ENCODE results near the gene JSRP1. TPM values are rescaled to one million over a fixed set of nuclear protein-coding genes. Genes with fewer than 3 reads are reported as not detected.

Gene JSRP1
- polyA plus RNA-seq, 1 donor from 2014 or later = 1.4 TPM

GRCh38 chr19:2216361-2217225 is 39.6 kb downstream of the JSRP1 start:
- no peaks in the 10 kb centered on the region for H3K79me2 ChIP-seq (replicated peaks; ENCODE audit: insufficient read depth, low read length)
- no peak for TF ChIP-seq POLR2AphosphoS5 (IDR thresholded peaks at IDR 0.05)
- no peak for TF ChIP-seq EP300 (conservative IDR thresholded peaks at IDR 0.05; ENCODE audit: poor library complexity, severe bottlenecking)
- no peak for TF ChIP-seq SMC3 (conservative IDR thresholded peaks at IDR 0.05; ENCODE audit: poor library complexity)
- no peak for TF ChIP-seq RAD21 (conservative IDR thresholded peaks at IDR 0.05)
- no peak for TF ChIP-seq TAF1 (IDR thresholded peaks at IDR 0.05; ENCODE audit: low read depth)
- TF ChIP-seq, protein P1, sequence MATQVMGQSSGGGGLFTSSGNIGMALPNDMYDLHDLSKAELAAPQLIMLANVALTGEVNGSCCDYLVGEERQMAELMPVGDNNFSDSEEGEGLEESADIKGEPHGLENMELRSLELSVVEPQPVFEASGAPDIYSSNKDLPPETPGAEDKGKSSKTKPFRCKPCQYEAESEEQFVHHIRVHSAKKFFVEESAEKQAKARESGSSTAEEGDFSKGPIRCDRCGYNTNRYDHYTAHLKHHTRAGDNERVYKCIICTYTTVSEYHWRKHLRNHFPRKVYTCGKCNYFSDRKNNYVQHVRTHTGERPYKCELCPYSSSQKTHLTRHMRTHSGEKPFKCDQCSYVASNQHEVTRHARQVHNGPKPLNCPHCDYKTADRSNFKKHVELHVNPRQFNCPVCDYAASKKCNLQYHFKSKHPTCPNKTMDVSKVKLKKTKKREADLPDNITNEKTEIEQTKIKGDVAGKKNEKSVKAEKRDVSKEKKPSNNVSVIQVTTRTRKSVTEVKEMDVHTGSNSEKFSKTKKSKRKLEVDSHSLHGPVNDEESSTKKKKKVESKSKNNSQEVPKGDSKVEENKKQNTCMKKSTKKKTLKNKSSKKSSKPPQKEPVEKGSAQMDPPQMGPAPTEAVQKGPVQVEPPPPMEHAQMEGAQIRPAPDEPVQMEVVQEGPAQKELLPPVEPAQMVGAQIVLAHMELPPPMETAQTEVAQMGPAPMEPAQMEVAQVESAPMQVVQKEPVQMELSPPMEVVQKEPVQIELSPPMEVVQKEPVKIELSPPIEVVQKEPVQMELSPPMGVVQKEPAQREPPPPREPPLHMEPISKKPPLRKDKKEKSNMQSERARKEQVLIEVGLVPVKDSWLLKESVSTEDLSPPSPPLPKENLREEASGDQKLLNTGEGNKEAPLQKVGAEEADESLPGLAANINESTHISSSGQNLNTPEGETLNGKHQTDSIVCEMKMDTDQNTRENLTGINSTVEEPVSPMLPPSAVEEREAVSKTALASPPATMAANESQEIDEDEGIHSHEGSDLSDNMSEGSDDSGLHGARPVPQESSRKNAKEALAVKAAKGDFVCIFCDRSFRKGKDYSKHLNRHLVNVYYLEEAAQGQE (IDR thresholded peaks at IDR 0.05; ENCODE audit: borderline replicate concordance) = no peak
- no peak for TF ChIP-seq MXI1 (conservative IDR thresholded peaks at IDR 0.05; ENCODE audit: poor library complexity, severe bottlenecking)
- TF ChIP-seq EZH2 (IDR thresholded peaks at IDR 0.05; ENCODE audit: borderline replicate concordance, insufficient read depth, low read length, poor library complexity, severe bottlenecking) = no peak
- TF ChIP-seq, protein P2, sequence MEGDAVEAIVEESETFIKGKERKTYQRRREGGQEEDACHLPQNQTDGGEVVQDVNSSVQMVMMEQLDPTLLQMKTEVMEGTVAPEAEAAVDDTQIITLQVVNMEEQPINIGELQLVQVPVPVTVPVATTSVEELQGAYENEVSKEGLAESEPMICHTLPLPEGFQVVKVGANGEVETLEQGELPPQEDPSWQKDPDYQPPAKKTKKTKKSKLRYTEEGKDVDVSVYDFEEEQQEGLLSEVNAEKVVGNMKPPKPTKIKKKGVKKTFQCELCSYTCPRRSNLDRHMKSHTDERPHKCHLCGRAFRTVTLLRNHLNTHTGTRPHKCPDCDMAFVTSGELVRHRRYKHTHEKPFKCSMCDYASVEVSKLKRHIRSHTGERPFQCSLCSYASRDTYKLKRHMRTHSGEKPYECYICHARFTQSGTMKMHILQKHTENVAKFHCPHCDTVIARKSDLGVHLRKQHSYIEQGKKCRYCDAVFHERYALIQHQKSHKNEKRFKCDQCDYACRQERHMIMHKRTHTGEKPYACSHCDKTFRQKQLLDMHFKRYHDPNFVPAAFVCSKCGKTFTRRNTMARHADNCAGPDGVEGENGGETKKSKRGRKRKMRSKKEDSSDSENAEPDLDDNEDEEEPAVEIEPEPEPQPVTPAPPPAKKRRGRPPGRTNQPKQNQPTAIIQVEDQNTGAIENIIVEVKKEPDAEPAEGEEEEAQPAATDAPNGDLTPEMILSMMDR (IDR thresholded peaks at IDR 0.05; ENCODE audit: poor library complexity, severe bottlenecking) = no peak
- no peaks in the 10 kb centered on the region for H3K9me2 ChIP-seq (ENCODE audit: insufficient read depth, low read length)
- H3F3A ChIP-seq (ENCODE audit: insufficient read depth, low read length, poor library complexity, severe bottlenecking) = no peaks in the 10 kb centered on the region
- no peak overlapping the region for H3K4me3 ChIP-seq (ENCODE audit: low read length)
- H3K27me3 ChIP-seq (ENCODE audit: insufficient read depth, low read depth, low read length) = no peaks in the 10 kb centered on the region
- no peak overlapping the region for H3K9ac ChIP-seq (ENCODE audit: low read length)
- H4K20me1 ChIP-seq (ENCODE audit: insufficient read depth) = no peaks in the 10 kb centered on the region
- H2AFZ ChIP-seq (ENCODE audit: low read depth, low read length) = no peak overlapping the region
- no peaks in the 10 kb centered on the region for H3K9me3 ChIP-seq (ENCODE audit: low read length)
- H3K4me2 ChIP-seq (ENCODE audit: low read length) = no peak overlapping the region
- no peaks in the 10 kb centered on the region for H3K36me3 ChIP-seq (ENCODE audit: insufficient read depth, low read length)
- no peak overlapping the region for H3K27ac ChIP-seq (ENCODE audit: low read length)

DNA sequence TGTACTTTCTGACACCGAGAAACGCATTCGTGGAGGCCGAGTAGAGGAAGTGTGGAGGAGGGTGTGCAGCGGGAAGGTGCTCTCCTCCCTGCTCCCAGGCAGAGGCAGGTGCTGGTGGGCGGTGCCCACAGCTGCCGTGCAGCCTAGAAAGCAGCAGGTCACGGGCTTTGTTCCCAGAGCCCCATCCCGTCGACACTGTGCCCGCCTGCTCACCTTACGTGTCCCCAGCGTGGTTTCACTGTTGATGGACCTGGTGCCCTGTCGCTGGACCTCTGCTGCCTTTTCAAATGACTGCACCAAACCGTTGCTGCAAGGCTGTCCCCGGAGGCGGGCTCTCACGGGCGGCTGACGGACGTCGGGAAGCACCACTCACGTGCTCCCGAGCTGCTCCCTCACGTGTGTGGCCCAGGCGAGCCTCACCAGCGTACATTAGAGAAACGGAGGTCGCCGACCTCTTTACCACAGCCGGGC is 40.9 kb downstream of the JSRP1 start:
- Histone ChIP-seq H3K36me3 (ENCODE audit: insufficient read depth, low read length) (no peaks in the 10 kb centered on the region), H3K27ac (ENCODE audit: low read length) (no peak overlapping the region)
- TF ChIP-seq EZH2 (IDR thresholded peaks at IDR 0.05; ENCODE audit: borderline replicate concordance, insufficient read depth, low read length, poor library complexity, severe bottlenecking) (no peak), MXI1 (conservative IDR thresholded peaks at IDR 0.05; ENCODE audit: poor library complexity, severe bottlenecking) (no peak)

More for the DNA sequence above, 40.9 kb downstream of the JSRP1 start:
- Histone ChIP-seq H3K9ac (ENCODE audit: low read length) (no peak overlapping the region), H3K4me3 (ENCODE audit: low read length) (no peak overlapping the region), H3K79me2 (replicated peaks; ENCODE audit: insufficient read depth, low read length) (no peaks in the 10 kb centered on the region), H3K9me2 (ENCODE audit: insufficient read depth, low read length) (no peaks in the 10 kb centered on the region), H2AFZ (ENCODE audit: low read depth, low read length) (no peak overlapping the region), H3K27me3 (ENCODE audit: insufficient read depth, low read depth, low read length) (no peaks in the 10 kb centered on the region), H4K20me1 (ENCODE audit: insufficient read depth) (no peaks in the 10 kb centered on the region), H3F3A (ENCODE audit: insufficient read depth, low read length, poor library complexity, severe bottlenecking) (no peaks in the 10 kb centered on the region), H3K9me3 (ENCODE audit: low read length) (no peaks in the 10 kb centered on the region), H3K4me2 (ENCODE audit: low read length) (no peak overlapping the region)

Measured in neural cell (in vitro differentiated cells).